ENCODE measurements around the gene CKMT1B.
"Not testable (repeated sequence)": the region's sequence is repeated elsewhere in the genome, so short reads cannot be mapped to it uniquely, and the experiment has no call there.

The CKMT1B gene

DNA sequence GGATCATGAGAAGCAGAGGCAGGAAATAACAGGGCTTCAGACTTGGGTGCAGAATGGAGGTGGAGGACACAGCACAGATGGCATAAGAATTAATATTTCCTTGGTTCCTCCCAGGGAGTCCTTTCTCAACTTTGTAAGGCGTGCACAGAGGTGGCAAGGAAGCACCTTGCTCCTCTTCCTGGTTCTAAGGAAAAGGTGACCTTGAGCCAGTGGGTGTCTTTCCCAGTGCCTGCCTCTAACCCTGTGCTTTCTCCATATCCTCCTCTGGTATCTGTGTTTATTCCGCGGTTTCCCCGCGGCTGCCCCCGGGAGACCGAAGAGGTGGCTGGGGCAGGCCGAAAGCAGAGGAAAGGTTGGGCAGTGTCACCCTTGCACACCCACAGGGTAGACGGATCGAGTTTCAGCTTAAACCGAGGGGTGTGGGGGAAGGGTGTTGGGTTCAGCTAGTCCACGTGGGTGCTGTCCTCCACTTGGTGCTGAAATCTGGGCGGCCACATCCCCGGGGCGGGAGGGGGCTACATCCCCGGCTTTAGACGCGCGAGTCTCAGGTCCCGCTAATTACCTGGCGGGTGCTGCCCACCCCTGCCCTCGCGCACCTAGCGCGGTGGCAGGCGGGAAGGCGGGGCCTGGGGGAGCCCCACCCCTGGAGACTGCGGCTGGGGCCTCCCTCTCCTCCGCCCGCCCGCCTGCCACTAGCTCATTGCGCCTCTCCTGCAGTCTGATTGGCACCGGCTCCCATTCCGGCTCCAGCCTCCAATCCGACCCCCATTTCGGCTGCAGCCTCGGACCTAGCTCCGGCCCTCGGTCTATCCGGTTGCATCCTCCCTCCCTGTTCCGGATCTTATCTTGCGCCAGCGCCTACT, at the start of gene CKMT1B:
CKMT1B (plus strand) TSS at position 700 of the 863 bp plus-strand sequence. CDS start 192 bp downstream, outside the sequence.
- DNase-seq: not testable (repeated sequence)

DNA sequence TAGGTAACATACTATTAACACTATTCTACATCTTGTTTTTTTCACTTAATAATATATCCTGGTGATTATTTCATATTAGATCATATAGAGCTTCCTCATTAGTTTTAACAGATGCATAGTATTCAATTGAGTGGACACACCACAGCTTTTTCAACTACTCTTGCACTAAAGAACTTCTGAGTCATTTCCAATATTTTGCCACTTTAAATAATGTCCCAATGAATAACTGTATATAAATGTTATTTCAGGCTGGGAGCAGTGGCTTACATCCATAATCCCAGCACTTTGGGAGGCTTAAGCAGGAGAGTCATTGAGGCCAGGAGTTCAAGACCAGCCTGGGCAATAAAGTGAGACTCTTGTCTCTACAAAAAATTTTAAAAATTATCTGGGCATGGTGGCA, 49.6 kb upstream of the CKMT1B start:
- DNase-seq: no peak

DNA sequence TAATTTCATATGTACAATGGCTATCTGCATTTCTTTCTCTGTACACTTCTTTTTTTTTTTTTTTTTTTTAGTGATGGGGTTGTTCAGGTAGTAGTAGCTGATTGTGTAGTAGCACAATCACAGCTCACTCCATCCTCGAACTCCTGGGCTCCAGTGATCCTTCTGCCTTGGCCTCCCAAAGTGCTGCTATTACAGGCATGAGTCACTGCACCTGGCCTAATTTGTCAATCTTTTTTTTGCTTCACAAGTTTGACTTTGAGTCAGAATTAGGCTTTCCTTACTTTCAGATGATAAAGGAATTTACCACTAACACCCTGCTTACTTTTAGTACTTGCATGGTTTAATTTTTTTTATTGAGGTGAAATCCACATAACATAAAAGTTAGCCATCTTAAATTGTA, 48.4 kb upstream of the CKMT1B start:
- no peak for DNase-seq

DNA sequence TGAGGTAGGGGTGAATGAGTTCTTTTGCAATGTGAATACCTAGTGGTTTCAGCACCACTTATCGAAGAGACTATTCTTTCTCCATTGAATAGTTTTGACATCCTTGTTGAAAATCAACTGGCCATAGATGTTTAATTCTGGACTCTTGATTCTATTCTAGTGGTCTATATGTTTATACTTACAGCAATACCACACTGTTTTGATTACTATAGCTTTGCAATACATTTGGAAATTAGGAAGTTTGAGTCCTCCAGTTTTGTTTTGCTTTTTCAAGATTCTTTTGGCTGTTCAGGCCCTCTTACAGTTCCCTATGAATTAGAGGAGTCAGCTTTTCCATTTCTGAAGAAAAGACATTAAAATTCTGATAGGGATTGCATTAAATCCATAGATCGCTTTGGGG, 46.3 kb upstream of the CKMT1B start:
- DNase-seq: no peak

GRCh38 chr15:43550527-43551363, 43.1 kb upstream of the CKMT1B start:
- DNase-seq: no peak

GRCh38 chr15:43552256-43552655, 41.6 kb upstream of the CKMT1B start:
- DNase-seq: no peak

DNA sequence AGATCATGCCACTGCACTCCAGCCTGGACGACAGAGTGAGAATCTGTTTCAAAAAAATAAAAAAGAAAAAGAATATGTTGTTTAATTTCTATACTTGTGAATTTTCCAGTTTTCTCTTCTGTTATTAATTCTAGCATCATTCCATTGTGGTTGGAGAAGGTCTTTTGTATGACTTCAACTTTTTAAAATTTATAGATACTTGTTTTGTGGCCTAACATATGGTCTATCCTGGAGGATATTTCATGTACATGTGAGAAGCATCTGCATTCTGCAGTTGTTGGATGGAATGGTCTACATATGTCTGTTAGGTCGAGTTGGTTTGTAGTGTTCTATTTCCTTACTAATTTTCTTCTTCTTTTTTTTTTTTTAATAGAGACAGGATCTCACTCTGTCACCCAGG, 40.8 kb upstream of the CKMT1B start:
- DNase-seq: no peak

DNA sequence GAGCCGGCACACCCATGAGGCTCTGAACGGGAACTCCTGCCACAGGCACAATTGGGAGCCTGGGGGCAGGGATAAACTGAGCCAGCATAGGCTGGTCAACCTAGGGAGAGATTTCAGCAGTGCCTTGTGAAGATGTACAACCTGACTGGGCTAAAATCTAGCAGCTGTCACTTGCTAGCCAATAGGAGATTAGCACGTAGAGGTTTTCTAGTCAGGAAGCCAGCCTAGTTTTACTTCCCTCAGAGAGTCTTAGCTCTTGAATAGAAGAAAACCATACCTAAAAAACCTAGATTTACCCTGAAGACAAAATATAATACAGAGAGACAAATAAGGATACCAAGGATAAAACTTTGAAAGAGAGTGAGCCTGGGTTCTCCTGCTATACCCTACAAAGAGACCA, 31.1 kb upstream of the CKMT1B start:
- not testable (repeated sequence) for DNase-seq

- not testable (repeated sequence) for DNase-seq
Measured at GRCh38 chr15:43563793-43564192, 30.0 kb upstream of the CKMT1B start.

DNA sequence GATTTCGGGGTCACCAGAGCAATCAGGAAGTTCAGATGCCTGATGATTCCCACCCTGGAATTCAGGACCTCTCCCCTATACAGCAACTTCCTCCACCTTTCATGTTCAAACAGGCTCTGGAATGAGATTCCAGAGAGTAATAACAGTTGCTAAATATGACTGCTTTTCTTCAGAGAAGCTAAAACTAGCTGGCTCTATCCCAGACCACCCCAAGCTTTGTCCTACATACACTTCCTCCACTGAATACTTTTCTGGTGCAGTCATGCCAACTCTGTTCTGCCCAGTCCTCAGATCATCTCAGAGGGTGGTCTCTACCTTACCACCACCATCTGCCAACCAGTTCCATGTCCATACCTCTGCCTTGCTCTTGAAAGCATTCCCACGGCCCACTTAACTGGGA, 27.2 kb upstream of the CKMT1B start:
- DNase-seq: not testable (repeated sequence)

DNA sequence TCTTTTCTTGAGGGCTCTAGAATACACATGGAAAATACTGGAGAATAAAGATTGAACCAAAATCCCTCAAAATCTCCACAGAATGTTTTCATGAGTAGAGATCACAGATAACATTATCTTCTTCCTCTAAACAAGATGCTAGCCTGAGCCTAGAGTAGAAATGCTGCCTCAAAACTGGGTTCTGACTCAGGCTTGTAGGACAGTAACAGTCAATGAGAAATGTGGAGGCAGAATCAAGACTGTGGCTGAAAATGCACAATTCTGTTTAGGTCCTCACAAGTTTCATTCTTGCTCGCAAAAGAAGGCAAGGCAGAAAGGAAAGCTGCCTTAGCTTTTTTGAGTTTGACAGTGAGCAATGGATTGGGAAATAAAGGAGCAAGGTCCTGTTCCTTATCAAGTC, 19.2 kb upstream of the CKMT1B start:
- DNase-seq: not testable (repeated sequence)

GRCh38 chr15:43589778-43590466, 3.9 kb upstream of the CKMT1B start, which contains the start of gene PPIP5K1:
Gene PPIP5K1, minus strand, starts transcription at chr15:43590208. Its CDS starts 5,704 bp downstream, at chr15:43584504.
- DNase-seq: not testable (repeated sequence)

DNA sequence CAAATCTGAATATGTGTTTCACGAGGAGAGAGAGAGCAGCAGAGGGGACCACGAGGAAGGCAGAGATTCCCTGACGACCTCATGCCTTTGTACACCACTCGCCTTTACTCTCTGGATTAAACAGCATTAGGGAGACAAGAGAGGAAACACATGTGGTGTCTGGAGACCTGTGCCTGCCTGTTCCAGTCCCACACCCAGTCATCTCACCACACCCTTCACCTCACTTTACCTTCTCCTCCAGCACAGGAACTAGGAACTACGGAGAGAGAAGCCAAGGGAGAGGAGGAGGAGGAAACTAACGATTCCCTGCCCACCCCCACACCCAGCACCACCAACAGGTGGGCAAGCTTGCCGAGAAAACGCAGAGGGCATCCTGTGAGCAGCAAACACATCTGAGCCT, 986 bp upstream of the CKMT1B start:
- not testable (repeated sequence) for DNase-seq

DNA sequence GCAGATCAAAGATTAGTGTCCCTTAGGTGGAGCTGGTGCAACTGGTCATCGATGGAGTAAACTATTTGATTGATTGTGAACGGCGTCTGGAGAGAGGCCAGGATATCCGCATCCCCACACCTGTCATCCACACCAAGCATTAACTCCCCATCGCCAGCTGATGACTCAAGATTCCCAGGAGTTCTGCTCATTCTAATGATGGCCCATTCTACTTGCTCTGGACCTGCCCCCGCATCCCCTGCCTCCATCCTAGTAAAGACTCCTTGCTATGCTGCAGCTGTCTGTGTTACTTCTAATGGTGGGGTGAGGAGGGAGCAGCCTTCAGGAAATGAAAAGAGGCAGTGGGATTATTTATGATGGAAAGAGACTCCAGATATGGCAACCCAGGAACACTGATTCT, 5.3 kb downstream of the CKMT1B start:
- not testable (repeated sequence) for DNase-seq

DNA sequence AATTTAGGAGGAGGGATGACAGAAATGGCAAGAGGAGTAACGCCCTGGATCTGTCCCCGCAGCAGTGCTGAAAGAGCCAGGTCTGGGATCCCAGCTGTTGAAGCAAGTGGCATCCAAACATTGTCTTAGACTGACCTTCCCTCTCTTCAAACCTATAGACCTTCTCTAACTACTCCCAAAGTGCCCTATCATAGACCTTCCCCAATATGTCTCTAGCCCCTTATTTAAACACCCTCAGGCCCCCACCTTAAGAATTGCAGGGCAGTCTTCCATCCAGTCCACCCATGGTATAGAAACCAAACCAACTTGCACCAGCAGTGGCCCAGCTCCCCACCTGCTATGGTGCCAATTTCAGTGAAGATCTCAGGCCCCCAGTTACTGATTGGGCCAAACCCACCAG, 6.4 kb downstream of the CKMT1B start:
- not testable (repeated sequence) for DNase-seq

GRCh38 chr15:43602233-43602632, 8.4 kb downstream of the CKMT1B start:
- not testable (repeated sequence) for DNase-seq

GRCh38 chr15:43617750-43618149, 23.9 kb downstream of the CKMT1B start:
- DNase-seq: not testable (repeated sequence)

DNA sequence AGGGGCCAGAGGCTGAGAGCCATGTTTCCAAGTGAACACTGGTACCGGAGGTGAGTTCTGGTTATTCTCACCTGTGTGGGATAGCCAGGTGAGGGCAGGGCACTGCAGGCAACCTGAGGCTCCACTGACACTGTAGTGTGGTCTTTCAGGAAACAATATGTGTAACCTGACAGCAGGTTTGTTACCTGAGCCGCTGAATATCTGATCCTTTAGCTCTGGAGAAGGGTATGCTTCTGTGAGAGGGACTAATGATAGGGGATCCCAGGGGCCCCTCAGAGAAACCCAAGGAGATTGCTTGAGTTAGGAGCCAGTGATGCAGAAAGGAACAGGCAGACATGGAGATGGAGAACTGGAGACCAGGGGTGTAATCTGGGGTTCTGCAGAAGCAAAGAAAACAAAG, 24.9 kb downstream of the CKMT1B start, which contains the start of gene STRC:
STRC (minus strand) TSS at position 101 of the 400 bp plus-strand sequence; CDS start at position 23, 78 bp downstream.
- not testable (repeated sequence) for DNase-seq

- not testable (repeated sequence) for DNase-seq
Measured at GRCh38 chr15:43622068-43622799, 28.4 kb downstream of the CKMT1B start.

DNA sequence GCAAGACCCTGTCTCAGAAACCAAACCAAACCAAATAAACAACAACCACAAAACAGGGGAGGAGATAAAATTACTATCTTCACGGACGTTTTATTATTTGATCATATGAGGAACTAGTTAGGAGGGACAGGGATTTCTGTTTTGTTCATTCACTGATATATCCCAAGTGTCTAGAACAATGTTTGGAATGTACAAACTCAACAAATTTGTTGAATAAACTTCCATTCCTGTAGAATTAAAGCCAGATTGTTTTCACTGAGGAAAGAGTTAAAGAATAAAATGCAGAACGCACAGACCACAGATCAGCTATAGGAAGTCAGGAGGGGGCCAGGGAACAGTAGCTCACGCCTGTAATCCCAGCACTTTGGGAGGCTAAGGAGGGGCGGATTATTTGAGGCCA, 31.3 kb downstream of the CKMT1B start:
- no peak for DNase-seq

- DNase-seq: not testable (repeated sequence)
Measured at GRCh38 chr15:43626937-43627336, 33.1 kb downstream of the CKMT1B start.
